Thoracic aorta (tissue), 2 donors: ENCODE data around the gene LANCL3. TPM values are rescaled to one million over a fixed set of nuclear protein-coding genes. Genes with fewer than 3 reads are reported as not detected.

Experiments used
- ATAC-seq: fragments of 150-250 bp; one replicate; pipeline ENCODE4 v1.8.0; 2017; ENCODE audit warnings: low read depth; ENCODE audit not compliant: insufficient number of reproducible peaks, low FRiP score
- DNase-seq: peaks from one replicate; pipeline ENCODE4 v3.0.0-alpha.2; 2020; ENCODE audit warnings: low spot score
- H3K27ac ChIP-seq, 2 donors: fragments of 200-600 bp; sonication (generic); 1 replicate in 1 of 2; 2 replicates in 1 of 2; pipeline ENCODE4 v1.5.1; 2016; ENCODE audit warnings: mild to moderate bottlenecking in 2 of 2, moderate library complexity in 2 of 2
- H3K27me3 ChIP-seq: fragments of 200-600 bp; sonication (generic); replicated peaks from 2 replicates; pipeline ENCODE4 v1.6.0; 2016; ENCODE audit warnings: mild to moderate bottlenecking; ENCODE audit not compliant: insufficient read depth
- H3K36me3 ChIP-seq: fragments of 200-600 bp; sonication (generic); one replicate; pipeline ENCODE4 v1.5.1; 2016
- H3K4me1 ChIP-seq, 2 donors: fragments of 200-600 bp; sonication (generic); 1 replicate in 1 of 2; 2 replicates in 1 of 2; pipeline versions ENCODE4 v1.5.1 to v1.6.0; 2016; ENCODE audit warnings: low read depth in 2 of 2, mild to moderate bottlenecking in 1 of 2; ENCODE audit not compliant: control insufficient read depth in 1 of 2
- H3K4me3 ChIP-seq: fragments of 200-600 bp; sonication (generic); 2 replicates; pipeline ENCODE4 v1.5.1; 2016; ENCODE audit warnings: mild to moderate bottlenecking
- H3K9me3 ChIP-seq: fragments of 200-600 bp; sonication (generic); 2 replicates; pipeline ENCODE4 v1.5.1; 2016
- CTCF ChIP-seq: fragments of 200-600 bp; sonication (generic); IDR thresholded peaks from one replicate; pipeline ENCODE4 v1.5.1; 2019; ENCODE audit warnings: antibody characterized with exemption
- total RNA-seq, 2 donors: library from RNA; depleted of rRNA; stranded (reverse); fragments of >200 nt; gene quantifications; one replicate each; pipeline versions ENCODE4 v1.1.0 to v1.2.3, GENCODE V29; 2016

The LANCL3 gene
- total RNA-seq, 2 donors from 2014 or later = 0.95 to 0.99 TPM

- no peak for TF ChIP-seq CTCF
- H3K4me3 ChIP-seq = no peak overlapping the region
- DNase-seq (no peak), ATAC-seq (no peak)
- H3K27ac ChIP-seq = no peak overlapping the region
- H3K9me3 ChIP-seq = no peaks in the 10 kb centered on the region
- H3K4me1 ChIP-seq = no peaks in the 10 kb centered on the region
- H3K27me3 ChIP-seq = no peaks in the 10 kb centered on the region
- no peaks in the 10 kb centered on the region for H3K36me3 ChIP-seq
Observed at GRCh38 chrX:37662181-37662580, 90.7 kb downstream of the LANCL3 start.

GRCh38 chrX:37666516-37666915 lies 95.1 kb downstream of the LANCL3 start:
- H3K27me3 ChIP-seq = no peaks in the 10 kb centered on the region
- H3K4me1 ChIP-seq = no peaks in the 10 kb centered on the region
- DNase-seq (no peak), ATAC-seq (no peak)
- H3K36me3 ChIP-seq = no peaks in the 10 kb centered on the region
- no peak overlapping the region for H3K27ac ChIP-seq
- TF ChIP-seq CTCF = no peak
- no peaks in the 10 kb centered on the region for H3K9me3 ChIP-seq
- H3K4me3 ChIP-seq = no peak overlapping the region

- ATAC-seq = no peak
- no peak for TF ChIP-seq CTCF
- no peak for DNase-seq
- H3K4me3 ChIP-seq = no peak overlapping the region
- H3K27me3 ChIP-seq = no peaks in the 10 kb centered on the region
- H3K36me3 ChIP-seq = no peaks in the 10 kb centered on the region
- no peak overlapping the region for H3K27ac ChIP-seq
- H3K4me1 ChIP-seq = no peaks in the 10 kb centered on the region
- no peaks in the 10 kb centered on the region for H3K9me3 ChIP-seq
Observed at GRCh38 chrX:37667141-37667540, 95.7 kb downstream of the LANCL3 start.

GRCh38 chrX:37672563-37672962 lies 101.1 kb downstream of the LANCL3 start:
- Histone ChIP-seq H3K27me3 (no peaks in the 10 kb centered on the region), H3K4me3 (no peak overlapping the region), H3K4me1 (no peaks in the 10 kb centered on the region), H3K27ac (no peak overlapping the region), H3K36me3 (no peaks in the 10 kb centered on the region), H3K9me3 (no peaks in the 10 kb centered on the region)
- no peak for DNase-seq
- no peak for ATAC-seq
- TF ChIP-seq CTCF = no peak

GRCh38 chrX:37676811-37677210 lies 105.3 kb downstream of the LANCL3 start:
- Histone ChIP-seq H3K9me3 (no peaks in the 10 kb centered on the region), H3K27ac (no peak overlapping the region), H3K4me3 (no peak overlapping the region), H3K27me3 (no peaks in the 10 kb centered on the region), H3K36me3 (no peaks in the 10 kb centered on the region), H3K4me1 (no peaks in the 10 kb centered on the region)
- no peak for ATAC-seq
- no peak for TF ChIP-seq CTCF
- DNase-seq = no peak
